Large intestine (tissue), 3 donors: ENCODE results near the gene DMD. TPM values are rescaled to one million over a fixed set of nuclear protein-coding genes. Genes with fewer than 3 reads are reported as not detected.
"Not testable (repeated sequence)": the region's sequence is repeated elsewhere in the genome, so short reads cannot be mapped to it uniquely, and the experiment has no call there.

Experiments
- DNase-seq, 2 donors: peaks; one replicate each; pipeline versions ENCODE4 v3.0.0 to v3.0.0-alpha.2; 2013
- H3K27ac ChIP-seq: one replicate; pipeline ENCODE4 v1.5.1; 2013; ENCODE audit warnings: low read length
- H3K27me3 ChIP-seq: 2 replicates; pipeline ENCODE4 v1.6.1; 2013; ENCODE audit warnings: low read length; ENCODE audit not compliant: control insufficient read depth, insufficient read depth
- H3K36me3 ChIP-seq: 2 replicates; pipeline ENCODE4 v1.6.1; 2013; ENCODE audit warnings: low read length; ENCODE audit not compliant: control insufficient read depth, insufficient read depth
- H3K4me1 ChIP-seq: one replicate; pipeline ENCODE4 v1.6.1; 2013; ENCODE audit warnings: low read length; ENCODE audit not compliant: control insufficient read depth, insufficient read depth
- H3K4me3 ChIP-seq: one replicate; pipeline ENCODE4 v1.5.1; 2013; ENCODE audit warnings: low read length
- H3K9me3 ChIP-seq: one replicate; pipeline ENCODE4 v1.6.1; 2013; ENCODE audit warnings: mild to moderate bottlenecking, low read depth, low read length, moderate library complexity; ENCODE audit not compliant: control insufficient read depth
- WGBS: methylation state at CpG from one replicate; pipeline ENCODE4 v1.1.5; 2013; ENCODE audit warnings: low lambda C conversion rate; ENCODE audit not compliant: insufficient coverage; 5-methylcytosine and 5-hydroxymethylcytosine counted together
- polyA plus RNA-seq: library from polyadenylated mRNA; unstranded; fragments of 120-200 nt; gene quantifications from one replicate; pipeline ENCODE4 v1.2.1, GENCODE V29; 2013

The DMD gene
- polyA plus RNA-seq, 1 donor = 23.3 TPM

- WGBS = no CpG with 5 or more reads among the region's 3 CpGs
- Histone ChIP-seq H3K27ac (no peak overlapping the region), H3K9me3 (no peaks in the 10 kb centered on the region), H3K36me3 (no peaks in the 10 kb centered on the region), H3K27me3 (no peaks in the 10 kb centered on the region), H3K4me3 (no peak overlapping the region), H3K4me1 (no peaks in the 10 kb centered on the region)
- DNase-seq = no peak
These were observed 935.2 kb downstream of the DMD start for GRCh38 chrX:32276153-32276552.

- no peak for DNase-seq
- no peak overlapping the region for H3K27ac ChIP-seq
- H3K9me3 ChIP-seq = peaks cover 3% of the 10 kb centered on the region
- H3K36me3 ChIP-seq = no peaks in the 10 kb centered on the region
- H3K4me1 ChIP-seq = peaks cover 4% of the 10 kb centered on the region
- H3K4me3 ChIP-seq = no peak overlapping the region
- H3K27me3 ChIP-seq = no peaks in the 10 kb centered on the region
These were observed 941.5 kb downstream of the DMD start for GRCh38 chrX:32269866-32270265.

GRCh38 chrX:32268207-32268606 is 943.1 kb downstream of the DMD start:
- no peak for DNase-seq
- H3K27ac ChIP-seq = no peak overlapping the region
- H3K4me3 ChIP-seq = no peak overlapping the region
- H3K4me1 ChIP-seq = peaks cover 4% of the 10 kb centered on the region
- H3K27me3 ChIP-seq = no peaks in the 10 kb centered on the region
- WGBS = no CpG with 5 or more reads among the region's 3 CpGs
- H3K9me3 ChIP-seq = peaks cover 3% of the 10 kb centered on the region
- H3K36me3 ChIP-seq = no peaks in the 10 kb centered on the region

DNA sequence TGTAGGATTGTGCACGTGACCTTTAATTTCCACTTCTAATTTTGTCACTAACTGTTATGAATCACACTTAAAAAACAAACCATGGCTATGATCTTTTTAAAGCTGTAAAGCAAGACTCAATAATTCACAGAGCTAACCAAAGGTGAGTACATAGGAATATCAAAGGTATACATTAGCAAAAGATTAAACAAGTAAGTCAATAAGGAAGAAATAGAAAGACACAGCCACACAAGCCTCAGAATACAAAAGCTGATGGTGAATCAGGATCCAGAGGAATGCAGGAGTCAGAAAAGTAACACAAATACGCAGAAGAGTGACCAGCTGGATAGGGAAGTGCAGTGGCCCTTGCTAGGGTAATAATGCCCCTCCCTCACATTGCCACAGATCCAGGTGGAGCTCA is 943.6 kb downstream of the DMD start:
- H3K4me1 ChIP-seq = peaks cover 4% of the 10 kb centered on the region
- H3K27me3 ChIP-seq = no peaks in the 10 kb centered on the region
- peaks cover 3% of the 10 kb centered on the region for H3K9me3 ChIP-seq
- H3K36me3 ChIP-seq = no peaks in the 10 kb centered on the region
- H3K27ac ChIP-seq = no peak overlapping the region
- H3K4me3 ChIP-seq = no peak overlapping the region
- WGBS = no CpG with 5 or more reads among the region's 2 CpGs
- DNase-seq = peak in 1 of 2 donors; percentile 9

- not testable (repeated sequence) for H3K27me3 ChIP-seq, H3K4me3 ChIP-seq, H3K27ac ChIP-seq, H3K9me3 ChIP-seq, DNase-seq, H3K36me3 ChIP-seq, H3K4me1 ChIP-seq
- no CpG with 5 or more reads among the region's 4 CpGs for WGBS
These were observed 964.7 kb downstream of the DMD start for GRCh38 chrX:32246675-32247074.

DNA sequence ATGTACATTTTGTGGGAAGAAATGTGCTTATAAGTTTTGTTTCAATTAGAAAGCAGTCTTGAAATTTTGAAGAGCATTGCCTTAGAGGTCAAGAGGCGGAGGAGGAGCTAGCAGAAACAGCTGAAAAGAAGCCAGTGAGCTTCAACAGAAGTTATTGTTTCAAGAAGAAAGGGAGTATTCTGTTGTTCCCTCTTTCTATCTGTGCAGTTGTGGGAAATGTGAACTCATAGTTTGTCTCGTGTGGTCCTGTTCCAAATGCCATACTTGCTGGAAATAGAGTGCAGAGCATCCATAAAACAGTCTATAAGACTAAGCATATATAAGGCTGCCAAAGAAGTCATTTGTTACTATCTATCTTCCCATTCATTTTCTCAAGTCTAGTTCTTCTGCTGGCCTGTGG is 1015.7 kb downstream of the DMD start:
- Histone ChIP-seq H3K36me3 (no peaks in the 10 kb centered on the region), H3K27me3 (no peaks in the 10 kb centered on the region), H3K27ac (no peak overlapping the region), H3K4me3 (no peak overlapping the region), H3K4me1 (no peaks in the 10 kb centered on the region), H3K9me3 (no peaks in the 10 kb centered on the region)
- WGBS = no CpG with 5 or more reads among the region's 2 CpGs
- no peak for DNase-seq

GRCh38 chrX:32191316-32191715 is 1020.0 kb downstream of the DMD start:
- H3K27ac ChIP-seq = no peak overlapping the region
- H3K4me1 ChIP-seq = no peaks in the 10 kb centered on the region
- H3K9me3 ChIP-seq = no peaks in the 10 kb centered on the region
- no peaks in the 10 kb centered on the region for H3K36me3 ChIP-seq
- no peak overlapping the region for H3K4me3 ChIP-seq
- DNase-seq = no peak
- no CpG with 5 or more reads among the region's 6 CpGs for WGBS
- no peaks in the 10 kb centered on the region for H3K27me3 ChIP-seq

DNA sequence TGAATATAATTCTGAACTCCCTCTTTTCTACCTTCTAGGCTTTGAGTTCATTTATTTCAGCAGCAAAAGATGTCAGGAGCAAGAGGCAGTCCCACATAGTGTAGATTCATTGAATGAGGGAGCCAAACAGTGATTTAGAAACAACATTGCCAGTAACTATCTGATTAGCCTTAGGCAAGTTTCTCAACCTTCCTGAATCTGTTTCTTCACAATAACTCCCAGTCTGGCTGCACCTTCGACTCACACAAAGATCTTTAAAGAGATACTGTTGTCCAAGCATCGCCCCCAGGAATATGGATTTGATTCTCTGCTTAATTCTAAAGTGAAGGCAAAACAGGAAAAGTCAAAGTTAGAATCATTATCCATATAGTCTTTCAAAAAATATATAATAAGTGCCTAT is 1026.2 kb downstream of the DMD start:
- H3K4me1 ChIP-seq = no peaks in the 10 kb centered on the region
- WGBS = no CpG with 5 or more reads among the region's 2 CpGs
- no peak overlapping the region for H3K27ac ChIP-seq
- no peaks in the 10 kb centered on the region for H3K27me3 ChIP-seq
- H3K36me3 ChIP-seq = no peaks in the 10 kb centered on the region
- DNase-seq = no peak
- H3K4me3 ChIP-seq = no peak overlapping the region
- no peaks in the 10 kb centered on the region for H3K9me3 ChIP-seq

- no peak overlapping the region for H3K27ac ChIP-seq
- no peaks in the 10 kb centered on the region for H3K9me3 ChIP-seq
- no peak overlapping the region for H3K4me3 ChIP-seq
- H3K36me3 ChIP-seq = no peaks in the 10 kb centered on the region
- DNase-seq = no peak
- H3K4me1 ChIP-seq = no peaks in the 10 kb centered on the region
- no peaks in the 10 kb centered on the region for H3K27me3 ChIP-seq
These were observed 1028.3 kb downstream of the DMD start for GRCh38 chrX:32183066-32183465.

GRCh38 chrX:32176510-32176909 is 1034.8 kb downstream of the DMD start:
- no CpG with 5 or more reads among the region's 5 CpGs for WGBS

DNA sequence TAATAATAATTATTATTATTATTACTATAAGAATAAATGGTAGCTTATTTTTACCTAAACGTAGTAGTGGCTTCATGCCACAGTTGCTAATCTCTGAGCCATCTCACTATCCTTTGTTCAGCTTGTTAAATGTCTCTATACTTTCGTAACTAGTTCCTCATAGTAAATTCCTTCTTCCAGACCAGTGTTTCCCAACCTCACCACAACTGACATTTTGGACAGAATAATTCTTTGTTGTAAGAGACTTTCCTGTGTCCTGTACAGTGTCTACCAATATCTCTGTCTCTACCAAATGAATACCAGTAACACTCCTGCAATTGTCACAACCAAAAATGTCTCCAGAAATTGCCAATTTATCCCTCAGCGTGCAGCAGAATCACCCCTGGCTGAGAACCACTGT is 1040.9 kb downstream of the DMD start:
- Histone ChIP-seq H3K4me1 (no peaks in the 10 kb centered on the region), H3K27ac (no peak overlapping the region), H3K36me3 (no peaks in the 10 kb centered on the region), H3K27me3 (no peaks in the 10 kb centered on the region), H3K9me3 (no peaks in the 10 kb centered on the region), H3K4me3 (no peak overlapping the region)
- DNase-seq = no peak
- WGBS = no CpG with 5 or more reads among the region's 3 CpGs

More at GRCh38 chrX:32176510-32176909, 1034.8 kb downstream of the DMD start:
- Histone ChIP-seq H3K36me3 (no peaks in the 10 kb centered on the region), H3K9me3 (no peaks in the 10 kb centered on the region), H3K4me3 (no peak overlapping the region), H3K27ac (no peak overlapping the region), H3K27me3 (no peaks in the 10 kb centered on the region), H3K4me1 (no peaks in the 10 kb centered on the region)
- DNase-seq = no peak
